Aorta (tissue), 5 donors: ENCODE results near the gene PPP1R12B. TPM values are rescaled to one million over a fixed set of nuclear protein-coding genes. Genes with fewer than 3 reads are reported as not detected.
A peak's percentile ranks its signal among the peaks of the same experiment; 100 is the strongest.

ENCODE experiments used
- ATAC-seq: fragments of 200-7000 bp; cut with Tn5 transposase; one replicate; pipeline ENCODE4 v1.9.1; 2022; ENCODE audit warnings: moderate library complexity; ENCODE audit not compliant: low FRiP score
- DNase-seq, 2 donors: peaks; one replicate each; pipeline ENCODE4 v3.0.0-alpha.2; 2020
- H3K27ac ChIP-seq, 2 donors: one replicate each; pipeline ENCODE4 v1.5.1; 2013; ENCODE audit warnings: low read length in 2 of 2, mild to moderate bottlenecking in 2 of 2, moderate library complexity in 2 of 2, control low read depth in 1 of 2, inconsistent platforms in 1 of 2, low read depth in 1 of 2
- H3K27me3 ChIP-seq, 2 donors: one replicate each; pipeline ENCODE4 v1.6.1; 2013; ENCODE audit warnings: control low read depth in 1 of 2, low read length in 1 of 2, mild to moderate bottlenecking in 1 of 2, moderate library complexity in 1 of 2; ENCODE audit not compliant: insufficient read depth in 2 of 2, control insufficient read depth in 1 of 2
- H3K36me3 ChIP-seq, 2 donors: one replicate each; pipeline ENCODE4 v1.6.1; 2013; ENCODE audit warnings: control low read depth in 1 of 2, low read length in 1 of 2, mild to moderate bottlenecking in 1 of 2; ENCODE audit not compliant: insufficient read depth in 2 of 2, control insufficient read depth in 1 of 2
- H3K4me1 ChIP-seq, 2 donors: one replicate each; pipeline ENCODE4 v1.6.1; 2013; ENCODE audit warnings: low read length in 2 of 2, control low read depth in 1 of 2, mild to moderate bottlenecking in 1 of 2, moderate library complexity in 1 of 2; ENCODE audit not compliant: insufficient read depth in 2 of 2, control insufficient read depth in 1 of 2
- H3K4me3 ChIP-seq, 2 donors: one replicate each; pipeline ENCODE4 v1.5.1; 2013; ENCODE audit warnings: low read length in 2 of 2, control low read depth in 1 of 2, mild to moderate bottlenecking in 1 of 2
- H3K9me3 ChIP-seq: one replicate; pipeline ENCODE4 v1.6.1; 2013; ENCODE audit warnings: mild to moderate bottlenecking, low read length; ENCODE audit not compliant: control insufficient read depth
- WGBS, 2 donors: extraction: QIAGEN DNeasy Blood & Tissue Kit; methylation state at CpG; one replicate each; pipeline ENCODE4 v1.1.7; 2013; 5-methylcytosine and 5-hydroxymethylcytosine counted together
- intact Hi-C, 2 donors: fragments of 100-400 bp; cut with DNase I; formaldehyde crosslinking; loops; one replicate each; pipeline versions ENCODE4 v1.14.2 to v1.15.0; 2022
- polyA plus RNA-seq, 2 donors: library from polyadenylated mRNA; stranded (reverse); fragments of 200-250 nt; gene quantifications; one replicate each; pipeline ENCODE4 v1.2.3, GENCODE V29; 2013
- total RNA-seq, 2 donors: library from RNA; stranded (reverse); fragmentation: NEBNext Ultra II Directional; extraction: Animal tissue kit (Norgen Biotek cat#: 25700); gene quantifications; one replicate each; pipeline ENCODE4 v1.2.1, GENCODE V29; 2021
- donor health status: healthy with polysubstance abuse.
- donor health status: Bipolar disorder and iron deficiency.
- donor health status: DM: no; HTN: no; CAD: no.
- donor health status: DM: no; HTN: no; CAD: no.
- donor health status: DM: yes; HTN: yes; CAD: no.

Gene PPP1R12B
- total and polyA plus RNA-seq, 4 donors: 102 to 1,102 (median 396) TPM

GRCh38 chr1:202569393-202570322, 221.2 kb downstream of the PPP1R12B start:
- Histone ChIP-seq H3K36me3 (peaks cover 16 to 24% of the 10 kb centered on the region in 2 donors), H3K9me3 (no peaks in the 10 kb centered on the region), H3K4me3 (no peak overlapping the region), H3K27me3 (no peaks in the 10 kb centered on the region), H3K27ac (peak overlapping the region in 1 of 2 donors; percentile 50), H3K4me1 (peaks cover 6 to 24% of the 10 kb centered on the region in 2 donors)
- ATAC-seq: no peak
- no peak for DNase-seq
- intact Hi-C loops: loop anchor here (5.0 to 10.0 kb wide), 2 partner anchors 55 to 62 kb away; no protein-coding TSS in a partner anchor

- H3K27ac ChIP-seq: peak overlapping the region in 1 of 2 donors; percentile 82
Measured at GRCh38 chr1:202571719-202572339, 223.3 kb downstream of the PPP1R12B start.

GRCh38 chr1:202572867-202573266, 224.4 kb downstream of the PPP1R12B start:
- 33 to 37% methylated on average over 1 of the region's 1 CpG for WGBS, 2 donors
- ATAC-seq: no peak
- H3K36me3 ChIP-seq: peaks cover 12 to 24% of the 10 kb centered on the region in 2 donors
- H3K4me1 ChIP-seq: peaks cover 9 to 13% of the 10 kb centered on the region in 2 donors
- no peaks in the 10 kb centered on the region for H3K9me3 ChIP-seq
- intact Hi-C loops: loop anchor here in 1 of 2 donors (10.0 kb wide), 1 partner anchor 52 kb away; no protein-coding TSS in a partner anchor
- H3K4me3 ChIP-seq: no peak overlapping the region
- no peak for DNase-seq
- no peaks in the 10 kb centered on the region for H3K27me3 ChIP-seq
- H3K27ac ChIP-seq: peak overlapping the region; percentile 45 to 58

More at GRCh38 chr1:202571719-202572339, 223.3 kb downstream of the PPP1R12B start:
- Histone ChIP-seq H3K9me3 (no peaks in the 10 kb centered on the region), H3K36me3 (peaks cover 12 to 23% of the 10 kb centered on the region in 2 donors), H3K4me1 (peaks cover 7 to 19% of the 10 kb centered on the region in 2 donors), H3K27me3 (no peaks in the 10 kb centered on the region), H3K4me3 (no peak overlapping the region)
- ATAC-seq (peak; percentile 59), DNase-seq (no peak)
- intact Hi-C loops: loop anchor here in 1 of 2 donors (10.0 kb wide), 1 partner anchor 53 kb away; no protein-coding TSS in a partner anchor
- WGBS, 2 donors: 34 to 40% methylated on average over 3 of the region's 3 CpGs

GRCh38 chr1:202575918-202576653, 227.6 kb downstream of the PPP1R12B start:
- Histone ChIP-seq H3K4me1 (peaks cover 7 to 12% of the 10 kb centered on the region in 2 donors), H3K27me3 (no peaks in the 10 kb centered on the region), H3K27ac (peak overlapping the region; percentile 61 to 75), H3K4me3 (no peak overlapping the region), H3K9me3 (no peaks in the 10 kb centered on the region), H3K36me3 (peaks cover 9 to 19% of the 10 kb centered on the region in 2 donors)
- intact Hi-C loops: loop anchor here in 1 of 2 donors (10.0 kb wide), 1 partner anchor 49 kb away; no protein-coding TSS in a partner anchor
- 14 to 16% methylated on average over 2 of the region's 2 CpGs for WGBS, 2 donors
- ATAC-seq (peak; percentile 40), DNase-seq (no peak)

- peaks cover 14 to 22% of the 10 kb centered on the region in 2 donors for H3K36me3 ChIP-seq
- no peak overlapping the region for H3K4me3 ChIP-seq
- no peak for ATAC-seq
- no peaks in the 10 kb centered on the region for H3K27me3 ChIP-seq
- H3K4me1 ChIP-seq: peaks cover 7 to 12% of the 10 kb centered on the region in 2 donors
- H3K27ac ChIP-seq: peak overlapping the region; percentile 36 to 78
- whole genome bisulfite sequencing, 2 donors: 9 to 13% methylated on average over 1 of the region's 1 CpG
- H3K9me3 ChIP-seq: no peaks in the 10 kb centered on the region
- DNase-seq: no peak
- intact Hi-C loops: loop anchor here in 1 of 2 donors (10.0 kb wide), 1 partner anchor 48 kb away; no protein-coding TSS in a partner anchor
Measured at GRCh38 chr1:202576816-202577215, 228.3 kb downstream of the PPP1R12B start.

GRCh38 chr1:202577381-202577780, 228.9 kb downstream of the PPP1R12B start:
- intact Hi-C loops: loop anchor here in 1 of 2 donors (10.0 kb wide), 1 partner anchor 47 kb away; no protein-coding TSS in a partner anchor
- ATAC-seq (no peak), DNase-seq (no peak)
- peaks cover 18 to 23% of the 10 kb centered on the region in 2 donors for H3K36me3 ChIP-seq
- no peaks in the 10 kb centered on the region for H3K27me3 ChIP-seq
- H3K9me3 ChIP-seq: no peaks in the 10 kb centered on the region
- peak overlapping the region; percentile 30 to 87 for H3K27ac ChIP-seq
- WGBS, 2 donors: 4 to 6% methylated on average over 2 of the region's 2 CpGs
- H3K4me1 ChIP-seq: peaks cover 7 to 12% of the 10 kb centered on the region in 2 donors
- H3K4me3 ChIP-seq: no peak overlapping the region

GRCh38 chr1:202578001-202578504, 229.6 kb downstream of the PPP1R12B start:
- Histone ChIP-seq H3K4me3 (no peak overlapping the region), H3K27ac (peak overlapping the region; percentile 57 to 87), H3K4me1 (peaks cover 7 to 12% of the 10 kb centered on the region in 2 donors), H3K9me3 (no peaks in the 10 kb centered on the region), H3K27me3 (no peaks in the 10 kb centered on the region), H3K36me3 (peaks cover 18 to 21% of the 10 kb centered on the region in 2 donors)
- ATAC-seq (no peak), DNase-seq (no peak)
- WGBS, 2 donors: 12 to 17% methylated on average over 4 of the region's 4 CpGs
- intact Hi-C loops: loop anchor here in 1 of 2 donors (10.0 kb wide), 1 partner anchor 47 kb away; no protein-coding TSS in a partner anchor
